Esophagus squamous epithelium (tissue), 4 donors: Measurements from ENCODE around the gene LZTR1.

ENCODE experiments used
- CTCF ChIP-seq, 6 experiments: fragments of 450-650 bp in 4 of 6; fragments of 200-600 bp in 2 of 6; sonication (generic) in 2 of 6; IDR thresholded peaks; one replicate each; pipeline ENCODE4 v1.5.1; 2016 to 2019; ENCODE audit warnings: antibody characterized with exemption in 6 of 6, mild to moderate bottlenecking in 4 of 6, moderate library complexity in 4 of 6
- POLR2A ChIP-seq, 4 donors: fragments of 450-650 bp; IDR thresholded peaks; one replicate each; pipeline ENCODE4 v1.6.1; 2017; ENCODE audit warnings: antibody characterized with exemption in 4 of 4, mild to moderate bottlenecking in 4 of 4, moderate library complexity in 3 of 4

DNA sequence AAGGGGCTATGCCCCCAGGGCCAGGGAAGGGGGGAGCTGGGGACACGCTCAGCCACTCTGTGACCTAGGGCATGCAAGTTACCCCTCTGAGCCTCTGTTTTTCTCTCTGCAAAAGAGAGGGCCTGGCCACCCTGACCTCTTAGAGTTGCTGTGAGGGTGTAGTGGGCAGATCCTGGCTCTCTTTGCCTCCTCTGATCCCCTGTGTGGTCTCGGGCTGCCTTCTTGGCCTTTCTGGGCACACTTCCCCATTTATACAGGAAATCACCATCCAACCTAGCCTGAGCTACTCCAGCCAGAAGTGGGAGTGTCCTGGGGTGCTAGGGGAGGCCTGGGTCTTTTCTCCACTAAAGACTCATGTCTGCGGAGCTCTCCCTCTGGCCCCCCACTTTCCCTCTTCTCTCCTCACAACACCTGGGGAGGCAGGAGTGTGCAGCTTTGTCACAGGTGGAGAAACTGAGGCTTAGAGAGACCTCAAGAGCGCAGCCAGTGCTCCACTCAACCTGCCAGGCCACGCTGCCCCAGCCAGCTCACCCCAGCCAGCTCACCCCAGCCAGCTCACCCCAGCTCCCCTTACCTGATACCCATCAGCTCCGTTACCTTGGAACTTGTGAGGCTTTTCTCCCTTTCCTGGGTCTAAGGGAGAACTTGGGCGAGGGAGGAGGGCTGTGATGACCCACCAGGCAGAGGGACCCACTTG, 13.7 kb upstream of the LZTR1 start:
- TF ChIP-seq CTCF (IDR thresholded peaks at IDR 0.05) = no peak
- TF ChIP-seq POLR2A (IDR thresholded peaks at IDR 0.05) = no peak
